Smooth muscle cell (in vitro differentiated cells): ENCODE data around the gene MELTF. TPM values are rescaled to one million over a fixed set of nuclear protein-coding genes. Genes with fewer than 3 reads are reported as not detected.

Experiments used
- DNase-seq: peaks from one replicate; lab custom pipeline; 2025; ENCODE audit not compliant: unreplicated experiment; lab: John Stamatoyannopoulos, UW
- H2AFZ ChIP-seq: fragments of 200-600 bp; sonication (generic); 2 replicates; pipeline ENCODE4 v1.6.0; 2016; ENCODE audit warnings: antibody characterized with exemption, low read depth, mild to moderate bottlenecking
- H3F3A ChIP-seq: fragments of 200-600 bp; sonication (generic); 2 replicates; pipeline ENCODE4 v1.6.0; 2017; ENCODE audit warnings: antibody characterized with exemption, low read depth
- H3K27ac ChIP-seq: fragments of 200-600 bp; sonication (generic); 2 replicates; pipeline ENCODE4 v1.5.1; 2016; ENCODE audit warnings: low read depth, mild to moderate bottlenecking
- H3K27me3 ChIP-seq: fragments of 200-600 bp; sonication (generic); 2 replicates; pipeline ENCODE4 v1.6.1; 2016; ENCODE audit warnings: low read depth, mild to moderate bottlenecking
- H3K36me3 ChIP-seq: fragments of 200-600 bp; sonication (generic); 2 replicates; pipeline ENCODE4 v1.5.1; 2016; ENCODE audit warnings: low read depth
- H3K4me1 ChIP-seq: fragments of 200-600 bp; sonication (generic); 2 replicates; pipeline ENCODE4 v1.5.1; 2016; ENCODE audit warnings: low read depth
- H3K4me2 ChIP-seq: fragments of 200-600 bp; sonication (generic); 2 replicates; pipeline ENCODE4 v1.6.0; 2016; ENCODE audit warnings: mild to moderate bottlenecking
- H3K4me3 ChIP-seq: fragments of 200-600 bp; sonication (generic); 2 replicates; pipeline ENCODE4 v1.5.1; 2016; ENCODE audit warnings: mild to moderate bottlenecking
- H3K79me2 ChIP-seq: fragments of 200-600 bp; sonication (generic); 2 replicates; pipeline ENCODE4 v1.6.0; 2016; ENCODE audit warnings: low read depth, mild to moderate bottlenecking
- H3K9ac ChIP-seq: fragments of 200-600 bp; sonication (generic); 2 replicates; pipeline ENCODE4 v1.6.0; 2016; ENCODE audit warnings: low read depth
- H3K9me3 ChIP-seq: fragments of 200-600 bp; sonication (generic); replicated peaks from 2 replicates; pipeline ENCODE4 v1.5.1; 2016; ENCODE audit warnings: low read depth
- H4K20me1 ChIP-seq: fragments of 200-600 bp; sonication (generic); 2 replicates; pipeline ENCODE4 v1.6.0; 2016; ENCODE audit warnings: low read depth
- WGBS: methylation state at CpG from one replicate; pipeline ENCODE4 v1.1.7; 2016; ENCODE audit warnings: low lambda C conversion rate; 5-methylcytosine and 5-hydroxymethylcytosine counted together
- polyA plus RNA-seq: library from polyadenylated mRNA; unstranded; fragments of >200 nt; fragmentation: Nextera tagmentation; extraction: Ambion mirVana; gene quantifications from 2 replicates; pipeline ENCODE4 v1.2.1, GENCODE V29; 2016
- total RNA-seq: library from RNA; depleted of rRNA; stranded (reverse); fragments of >200 nt; gene quantifications from 2 replicates; pipeline ENCODE4 v1.2.3, GENCODE V29; 2014
- TF ChIP-seq, protein P1 (sequence below): fragments of 200-600 bp; sonication (generic); IDR thresholded peaks from 2 replicates; pipeline ENCODE4 v1.5.1; 2017; ENCODE audit warnings: borderline replicate concordance, mild to moderate bottlenecking, antibody characterized with exemption; ENCODE audit not compliant: insufficient read depth, poor library complexity, severe bottlenecking

MELTF gene
- total and polyA plus RNA-seq, 2 experiments from 2014 or later, result 3.7 to 8.6 TPM

DNA sequence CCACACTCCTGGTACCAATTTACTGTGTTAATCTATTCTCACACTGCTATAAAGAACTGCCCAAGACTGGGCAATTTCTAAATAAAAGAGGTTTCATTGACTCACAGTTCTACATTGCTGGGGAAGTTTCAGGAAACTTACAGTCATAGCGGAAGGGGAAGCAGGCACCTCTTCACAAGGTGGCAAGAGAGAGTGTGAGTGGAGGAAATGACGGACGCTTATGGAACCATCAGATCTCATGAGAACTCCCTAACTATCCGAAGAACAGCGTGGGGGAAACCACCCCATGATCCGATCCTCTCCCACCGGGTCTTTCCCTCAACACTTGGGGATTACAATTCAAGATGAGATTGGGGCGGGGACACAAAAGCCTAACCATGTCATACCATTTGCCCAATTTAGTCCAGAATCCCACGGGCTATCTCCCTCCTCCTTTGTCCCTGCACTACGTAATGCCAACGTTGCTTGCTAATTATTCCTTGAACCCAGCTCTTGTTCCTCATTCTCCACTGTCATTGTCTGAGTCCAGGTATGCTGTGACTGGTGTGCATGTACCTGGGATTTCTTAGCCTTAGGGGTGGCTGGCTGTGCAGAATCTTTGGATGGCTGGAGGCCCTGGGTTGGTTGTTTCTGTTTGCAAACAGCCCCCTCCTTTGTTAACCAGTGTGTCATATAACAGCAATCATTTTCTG lies 64.4 kb downstream of the MELTF start:
- no peak overlapping the region for H2AFZ ChIP-seq
- H3K9me3 ChIP-seq, result no peaks in the 10 kb centered on the region
- TF ChIP-seq, protein P1, sequence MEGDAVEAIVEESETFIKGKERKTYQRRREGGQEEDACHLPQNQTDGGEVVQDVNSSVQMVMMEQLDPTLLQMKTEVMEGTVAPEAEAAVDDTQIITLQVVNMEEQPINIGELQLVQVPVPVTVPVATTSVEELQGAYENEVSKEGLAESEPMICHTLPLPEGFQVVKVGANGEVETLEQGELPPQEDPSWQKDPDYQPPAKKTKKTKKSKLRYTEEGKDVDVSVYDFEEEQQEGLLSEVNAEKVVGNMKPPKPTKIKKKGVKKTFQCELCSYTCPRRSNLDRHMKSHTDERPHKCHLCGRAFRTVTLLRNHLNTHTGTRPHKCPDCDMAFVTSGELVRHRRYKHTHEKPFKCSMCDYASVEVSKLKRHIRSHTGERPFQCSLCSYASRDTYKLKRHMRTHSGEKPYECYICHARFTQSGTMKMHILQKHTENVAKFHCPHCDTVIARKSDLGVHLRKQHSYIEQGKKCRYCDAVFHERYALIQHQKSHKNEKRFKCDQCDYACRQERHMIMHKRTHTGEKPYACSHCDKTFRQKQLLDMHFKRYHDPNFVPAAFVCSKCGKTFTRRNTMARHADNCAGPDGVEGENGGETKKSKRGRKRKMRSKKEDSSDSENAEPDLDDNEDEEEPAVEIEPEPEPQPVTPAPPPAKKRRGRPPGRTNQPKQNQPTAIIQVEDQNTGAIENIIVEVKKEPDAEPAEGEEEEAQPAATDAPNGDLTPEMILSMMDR, result no peak
- H3K27ac ChIP-seq, result no peak overlapping the region
- no peak overlapping the region for H3K9ac ChIP-seq
- H3K79me2 ChIP-seq, result no peaks in the 10 kb centered on the region
- H3K27me3 ChIP-seq, result peaks cover 43% of the 10 kb centered on the region
- no peaks in the 10 kb centered on the region for H3F3A ChIP-seq
- H3K4me3 ChIP-seq, result no peak overlapping the region
- H3K36me3 ChIP-seq, result no peaks in the 10 kb centered on the region
- no peak for DNase-seq
- 92% methylated on average over 11 of the region's 11 CpGs for WGBS
- no peaks in the 10 kb centered on the region for H3K4me1 ChIP-seq
- no peak overlapping the region for H3K4me2 ChIP-seq
- H4K20me1 ChIP-seq, result no peaks in the 10 kb centered on the region

DNA sequence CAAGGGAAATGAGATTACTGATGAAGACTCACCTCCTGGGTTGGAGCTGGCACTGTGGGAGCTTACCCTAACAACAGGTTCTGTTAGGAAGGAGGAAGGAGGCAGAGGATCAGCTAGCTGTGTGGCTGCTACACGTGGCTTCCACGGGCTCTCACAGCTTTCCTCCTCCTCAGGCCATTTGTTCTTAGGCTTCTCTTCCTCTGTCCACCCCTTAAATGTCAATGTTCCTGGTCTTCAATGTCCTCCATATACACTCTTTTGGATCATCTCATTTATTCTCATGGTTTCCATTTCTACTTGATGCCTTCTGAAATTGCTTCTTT lies 66.0 kb downstream of the MELTF start:
- 72% methylated on average over 2 of the region's 2 CpGs for WGBS
- Histone ChIP-seq H3K27me3 (peaks cover 44% of the 10 kb centered on the region), H3K27ac (no peak overlapping the region), H3K4me1 (no peaks in the 10 kb centered on the region), H4K20me1 (no peaks in the 10 kb centered on the region), H3K9me3 (no peaks in the 10 kb centered on the region), H3K79me2 (no peaks in the 10 kb centered on the region), H3K9ac (no peak overlapping the region), H3K4me3 (no peak overlapping the region), H3K4me2 (no peak overlapping the region), H3K36me3 (no peaks in the 10 kb centered on the region), H3F3A (no peaks in the 10 kb centered on the region), H2AFZ (no peak overlapping the region)
- TF ChIP-seq, protein P1, result no peak
- DNase-seq, result no peak

DNA sequence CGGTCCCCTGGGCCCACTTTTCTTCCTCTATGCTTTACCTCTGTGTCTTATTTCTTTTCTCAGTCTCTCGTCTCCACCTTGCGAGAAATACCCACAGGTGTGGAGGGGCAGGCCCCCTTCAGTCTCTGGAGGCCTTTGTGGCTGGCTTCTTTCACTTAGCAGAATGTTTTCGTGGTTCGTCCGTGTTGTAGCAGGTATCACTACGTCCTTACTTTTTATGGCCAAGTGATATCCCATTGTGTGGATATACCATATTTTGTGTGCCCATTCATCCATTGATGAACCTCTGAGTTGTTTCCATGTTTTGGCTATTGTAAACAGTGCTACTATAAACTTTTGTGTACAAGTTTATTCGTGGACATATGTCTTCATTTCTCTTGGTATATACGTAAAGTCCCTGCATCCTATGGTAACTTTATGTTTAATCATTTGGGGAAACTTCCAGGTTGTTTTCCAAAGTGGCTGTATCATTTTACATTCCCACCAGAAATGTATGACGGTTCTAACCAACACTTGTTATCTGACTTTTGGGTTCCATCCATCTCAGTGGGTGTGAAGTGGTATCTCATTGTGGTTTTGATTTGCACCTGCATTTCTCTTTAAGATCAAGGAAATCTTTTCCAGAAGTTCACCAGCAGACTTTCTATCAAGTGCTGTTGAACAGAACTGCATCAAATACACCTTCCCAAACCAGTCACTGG lies 66.5 kb downstream of the MELTF start:
- H3K9ac ChIP-seq, result no peak overlapping the region
- H3K27ac ChIP-seq, result no peak overlapping the region
- TF ChIP-seq, protein P1, result no peak
- no peaks in the 10 kb centered on the region for H4K20me1 ChIP-seq
- no peaks in the 10 kb centered on the region for H3F3A ChIP-seq
- WGBS, result 89% methylated on average over 10 of the region's 10 CpGs
- H3K4me2 ChIP-seq, result no peak overlapping the region
- no peak for DNase-seq
- peaks cover 40% of the 10 kb centered on the region for H3K27me3 ChIP-seq
- H2AFZ ChIP-seq, result no peak overlapping the region
- no peaks in the 10 kb centered on the region for H3K79me2 ChIP-seq
- H3K4me3 ChIP-seq, result no peak overlapping the region
- H3K9me3 ChIP-seq, result no peaks in the 10 kb centered on the region
- H3K36me3 ChIP-seq, result no peaks in the 10 kb centered on the region
- H3K4me1 ChIP-seq, result no peaks in the 10 kb centered on the region
